OCI-LY3 (cell line): Measurements from ENCODE around the gene RAB32.

Experiments used
- CTCF ChIP-seq: fragments of 200-600, 300-600 bp; sonication (generic); IDR thresholded peaks from 2 replicates; pipeline ENCODE4 v1.5.1; 2014; ENCODE audit warnings: antibody characterized with exemption, low read length, low read depth
- EZH2phosphoT487 ChIP-seq: fragments of 200-600 bp; shearing (Covaris generic); IDR thresholded peaks from 2 replicates; pipeline ENCODE4 v1.6.1; 2018; ENCODE audit warnings: antibody characterized with exemption, mixed run types, low read depth

- no peak for TF ChIP-seq CTCF
- TF ChIP-seq EZH2phosphoT487 = no peak
Observed at GRCh38 chr6:146595972-146596731, 52.5 kb downstream of the RAB32 start.
